Glutamatergic neuron (in vitro differentiated cells): Measurements from ENCODE around the gene PCSK5. TPM values are rescaled to one million over a fixed set of nuclear protein-coding genes. Genes with fewer than 3 reads are reported as not detected.

Experiments used
- DNase-seq: peaks from one replicate; pipeline ENCODE4 v3.0.0; 2022
- H3K27ac Mint-ChIP-seq: one replicate; pipeline ENCODE4 v1.8.0; 2020; ENCODE audit warnings: mild to moderate bottlenecking, mixed read lengths, inconsistent platforms; ENCODE audit not compliant: unreplicated experiment
- H3K27me3 Mint-ChIP-seq: one replicate; pipeline ENCODE4 v1.8.0; 2020; ENCODE audit warnings: mild to moderate bottlenecking, moderate library complexity, mixed read lengths, inconsistent platforms; ENCODE audit not compliant: unreplicated experiment
- H3K36me3 Mint-ChIP-seq: one replicate; pipeline ENCODE4 v1.8.0; 2020; ENCODE audit warnings: mild to moderate bottlenecking, mixed read lengths, inconsistent platforms; ENCODE audit not compliant: unreplicated experiment
- H3K4me1 Mint-ChIP-seq: one replicate; pipeline ENCODE4 v1.8.0; 2020; ENCODE audit warnings: mild to moderate bottlenecking, low read depth, mixed read lengths, inconsistent platforms; ENCODE audit not compliant: unreplicated experiment
- H3K4me3 Mint-ChIP-seq: one replicate; pipeline ENCODE4 v1.8.0; 2020; ENCODE audit warnings: mild to moderate bottlenecking, mixed read lengths, inconsistent platforms; ENCODE audit not compliant: unreplicated experiment
- H3K9me3 Mint-ChIP-seq: one replicate; pipeline ENCODE4 v1.8.0; 2020; ENCODE audit warnings: mild to moderate bottlenecking, moderate library complexity, mixed read lengths, inconsistent platforms; ENCODE audit not compliant: unreplicated experiment
- total RNA-seq: library from RNA; stranded (reverse); fragmentation: NEBNext Ultra II Directional; extraction: Animal tissue kit (Norgen Biotek cat#: 25700); gene quantifications from one replicate; pipeline ENCODE4 v1.2.1, GENCODE V29; 2021; ENCODE audit not compliant: unreplicated experiment
- TF ChIP-seq, protein P1 (sequence below): fragments of 200-600 bp; sonication (generic); IDR thresholded peaks from one replicate; pipeline ENCODE4 v1.5.0; 2021; ENCODE audit not compliant: partially characterized antibody, unreplicated experiment

PCSK5 gene
- total RNA-seq, 1 donor from 2014 or later = 9.6 TPM

DNA sequence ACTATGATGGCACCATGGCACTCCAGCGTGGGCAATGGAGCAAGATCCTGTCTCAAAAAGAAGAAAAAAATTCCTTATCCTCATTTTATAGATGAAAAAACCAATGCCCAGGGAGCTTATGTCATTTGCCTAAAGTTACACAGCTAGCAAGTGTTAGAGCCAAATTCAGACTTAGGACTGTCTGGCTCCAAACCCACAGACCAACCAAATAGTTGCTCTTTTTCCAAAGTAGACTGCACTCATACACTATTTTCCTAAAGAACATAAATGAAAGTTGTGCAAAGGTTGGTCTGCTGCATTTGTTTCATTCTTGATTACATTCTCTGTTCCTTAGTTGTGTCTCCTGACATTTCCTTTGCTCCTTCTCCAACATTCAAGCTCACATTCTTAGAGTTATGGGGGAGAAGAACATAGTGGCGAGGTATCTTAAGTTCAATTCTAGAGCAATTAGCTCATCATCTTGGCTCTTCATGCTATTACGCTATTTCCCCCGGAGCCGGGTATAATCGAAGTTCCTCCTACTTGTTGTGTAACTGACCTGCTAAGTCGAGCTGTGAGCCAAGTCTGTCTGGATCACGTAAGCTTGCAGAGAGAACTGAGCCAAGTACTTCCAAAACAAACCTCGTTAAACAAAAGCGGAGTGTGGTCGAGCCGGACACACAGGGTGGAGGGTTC is 365.4 kb downstream of the PCSK5 start:
- H3K27me3 Mint-ChIP-seq = no peaks in the 10 kb centered on the region
- TF ChIP-seq, protein P1, sequence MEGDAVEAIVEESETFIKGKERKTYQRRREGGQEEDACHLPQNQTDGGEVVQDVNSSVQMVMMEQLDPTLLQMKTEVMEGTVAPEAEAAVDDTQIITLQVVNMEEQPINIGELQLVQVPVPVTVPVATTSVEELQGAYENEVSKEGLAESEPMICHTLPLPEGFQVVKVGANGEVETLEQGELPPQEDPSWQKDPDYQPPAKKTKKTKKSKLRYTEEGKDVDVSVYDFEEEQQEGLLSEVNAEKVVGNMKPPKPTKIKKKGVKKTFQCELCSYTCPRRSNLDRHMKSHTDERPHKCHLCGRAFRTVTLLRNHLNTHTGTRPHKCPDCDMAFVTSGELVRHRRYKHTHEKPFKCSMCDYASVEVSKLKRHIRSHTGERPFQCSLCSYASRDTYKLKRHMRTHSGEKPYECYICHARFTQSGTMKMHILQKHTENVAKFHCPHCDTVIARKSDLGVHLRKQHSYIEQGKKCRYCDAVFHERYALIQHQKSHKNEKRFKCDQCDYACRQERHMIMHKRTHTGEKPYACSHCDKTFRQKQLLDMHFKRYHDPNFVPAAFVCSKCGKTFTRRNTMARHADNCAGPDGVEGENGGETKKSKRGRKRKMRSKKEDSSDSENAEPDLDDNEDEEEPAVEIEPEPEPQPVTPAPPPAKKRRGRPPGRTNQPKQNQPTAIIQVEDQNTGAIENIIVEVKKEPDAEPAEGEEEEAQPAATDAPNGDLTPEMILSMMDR = no peak
- H3K27ac Mint-ChIP-seq = no peak overlapping the region
- no peak overlapping the region for H3K4me3 Mint-ChIP-seq
- no peaks in the 10 kb centered on the region for H3K9me3 Mint-ChIP-seq
- H3K4me1 Mint-ChIP-seq = no peaks in the 10 kb centered on the region
- H3K36me3 Mint-ChIP-seq = no peaks in the 10 kb centered on the region
- no peak for DNase-seq

DNA sequence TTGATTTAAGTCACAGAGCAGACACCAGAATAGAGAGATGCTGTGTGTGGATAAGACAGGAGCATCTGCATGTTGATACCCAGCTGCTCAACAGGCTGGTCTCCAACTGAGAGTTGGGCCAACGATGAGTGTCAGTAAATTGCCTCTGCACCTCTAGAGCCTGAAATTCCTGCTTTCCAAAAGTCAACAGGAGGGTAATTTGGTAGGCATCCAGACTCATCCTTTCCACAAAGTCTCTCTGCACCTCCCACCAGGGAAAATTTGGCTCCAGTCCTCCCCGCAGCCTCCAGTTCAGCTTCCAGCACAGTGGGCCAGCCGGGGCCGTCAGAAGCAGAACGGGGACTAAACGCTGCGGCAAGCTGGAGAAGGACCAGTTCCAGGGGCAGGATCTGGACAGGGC is 366.8 kb downstream of the PCSK5 start:
- Mint-ChIP-seq H3K27ac (no peak overlapping the region), H3K36me3 (no peaks in the 10 kb centered on the region), H3K9me3 (no peaks in the 10 kb centered on the region), H3K4me3 (no peak overlapping the region), H3K4me1 (no peaks in the 10 kb centered on the region), H3K27me3 (no peaks in the 10 kb centered on the region)
- TF ChIP-seq, protein P1 = no peak
- DNase-seq = no peak

DNA sequence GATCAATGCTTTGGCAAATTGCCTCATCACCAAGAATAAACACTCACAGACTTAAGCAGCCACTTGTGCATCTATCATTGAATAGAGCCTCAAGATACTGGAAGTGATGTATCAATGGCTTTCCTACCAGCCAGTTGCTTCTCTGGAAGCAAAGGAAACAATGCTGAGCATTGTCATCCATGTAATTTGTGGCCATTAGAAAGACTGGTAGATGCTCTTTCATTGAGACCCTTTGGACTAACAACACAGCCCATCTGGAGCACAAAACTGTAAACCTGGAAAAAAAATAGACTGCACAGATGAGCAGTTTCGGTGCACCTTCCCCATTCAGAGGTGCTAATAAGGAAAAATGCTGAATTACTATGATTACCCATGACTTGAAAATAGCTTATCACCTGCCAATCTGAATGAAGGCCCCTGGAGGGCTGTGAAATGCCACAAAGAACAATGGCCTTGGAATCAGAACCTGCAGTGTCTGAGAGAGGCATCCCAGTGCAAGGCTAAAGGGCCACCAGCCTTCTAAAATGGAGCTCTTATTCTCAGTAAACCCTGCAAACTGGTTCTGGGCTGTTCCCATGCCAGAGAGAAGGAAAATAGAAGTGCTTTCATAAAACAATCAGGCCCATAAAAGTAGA is 376.3 kb downstream of the PCSK5 start:
- H3K4me1 Mint-ChIP-seq = no peaks in the 10 kb centered on the region
- H3K36me3 Mint-ChIP-seq = no peaks in the 10 kb centered on the region
- no peaks in the 10 kb centered on the region for H3K9me3 Mint-ChIP-seq
- DNase-seq = no peak
- no peak overlapping the region for H3K4me3 Mint-ChIP-seq
- no peak overlapping the region for H3K27ac Mint-ChIP-seq
- TF ChIP-seq, protein P1 = no peak
- H3K27me3 Mint-ChIP-seq = no peaks in the 10 kb centered on the region

DNA sequence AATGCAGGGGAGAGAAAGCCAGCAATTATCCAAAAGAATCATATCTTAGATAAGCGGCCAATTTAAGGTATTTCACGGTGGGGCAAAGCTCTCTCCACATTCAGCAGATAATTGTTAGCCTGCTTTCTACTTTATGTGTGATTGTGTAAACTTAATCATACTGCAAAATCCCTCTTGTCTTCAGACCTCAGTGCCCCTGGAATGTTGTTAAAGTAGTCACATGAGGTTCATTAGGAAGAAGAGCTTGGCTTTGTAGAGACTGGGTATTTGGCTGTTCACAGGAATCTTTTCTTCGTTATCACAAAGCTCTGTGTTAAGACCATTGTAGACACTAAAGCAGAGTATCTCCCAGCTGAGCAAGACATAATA is 376.8 kb downstream of the PCSK5 start:
- no peak for DNase-seq
- Mint-ChIP-seq H3K9me3 (no peaks in the 10 kb centered on the region), H3K36me3 (no peaks in the 10 kb centered on the region), H3K4me3 (no peak overlapping the region), H3K27me3 (no peaks in the 10 kb centered on the region), H3K4me1 (no peaks in the 10 kb centered on the region), H3K27ac (no peak overlapping the region)
- TF ChIP-seq, protein P1 = no peak

DNA sequence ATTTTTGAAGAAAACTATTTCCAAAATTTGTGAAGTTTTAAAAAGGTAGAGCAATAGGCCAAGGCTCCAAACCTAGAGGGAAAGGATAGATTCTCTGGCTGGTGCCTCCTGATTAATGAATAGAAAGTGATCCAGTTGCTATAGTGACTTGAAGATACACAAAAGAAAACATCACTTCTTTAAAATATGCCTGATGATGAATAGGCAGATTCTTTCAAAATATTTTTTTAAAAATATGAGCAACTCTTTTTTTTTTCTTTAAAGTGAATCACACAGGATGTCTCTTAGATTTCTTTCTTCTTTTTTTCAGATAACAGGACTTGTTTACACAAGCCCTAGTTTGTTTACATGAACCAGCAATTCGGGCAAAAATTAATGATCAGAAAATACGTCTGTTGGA is 379.3 kb downstream of the PCSK5 start:
- H3K9me3 Mint-ChIP-seq = no peaks in the 10 kb centered on the region
- H3K36me3 Mint-ChIP-seq = no peaks in the 10 kb centered on the region
- no peak overlapping the region for H3K27ac Mint-ChIP-seq
- H3K27me3 Mint-ChIP-seq = no peaks in the 10 kb centered on the region
- TF ChIP-seq, protein P1 = no peak
- no peaks in the 10 kb centered on the region for H3K4me1 Mint-ChIP-seq
- H3K4me3 Mint-ChIP-seq = no peak overlapping the region
- DNase-seq = no peak
